Measurements from ENCODE around the gene CFDP1. TPM values are rescaled to one million over a fixed set of nuclear protein-coding genes. Genes with fewer than 3 reads are reported as not detected.

The CFDP1 gene
- total and polyA plus RNA-seq, 2 of the 13 experiments (the other 11 are each of a cell fraction or from before 2014, with no cell fraction given): 78.6 to 153 TPM

DNA sequence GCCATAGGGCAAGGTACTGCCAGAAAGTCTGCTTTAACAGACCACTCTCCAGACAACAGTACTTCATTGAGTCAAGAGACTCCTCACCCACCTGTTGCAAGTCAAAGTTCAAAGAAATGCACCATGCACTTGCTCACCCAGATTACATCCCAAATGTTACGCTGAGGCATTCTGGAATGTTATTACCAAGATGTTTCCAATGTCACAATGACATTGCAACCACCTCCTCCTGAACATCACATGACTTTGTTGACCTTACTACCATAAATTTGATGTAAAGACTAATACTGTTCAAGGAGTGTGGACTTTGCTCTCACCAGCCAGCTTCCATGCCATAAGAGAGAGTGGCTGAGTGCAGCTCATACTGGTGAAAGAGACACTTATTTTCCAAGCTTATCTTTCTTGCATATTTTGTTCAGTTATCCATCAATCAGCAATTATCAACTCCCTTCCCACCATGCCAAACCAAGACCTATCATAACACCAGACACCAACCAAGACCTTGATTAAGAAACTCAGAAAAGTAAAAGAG, 123.3 kb downstream of the CFDP1 start (continued):
- TF ChIP-seq, protein P1, sequence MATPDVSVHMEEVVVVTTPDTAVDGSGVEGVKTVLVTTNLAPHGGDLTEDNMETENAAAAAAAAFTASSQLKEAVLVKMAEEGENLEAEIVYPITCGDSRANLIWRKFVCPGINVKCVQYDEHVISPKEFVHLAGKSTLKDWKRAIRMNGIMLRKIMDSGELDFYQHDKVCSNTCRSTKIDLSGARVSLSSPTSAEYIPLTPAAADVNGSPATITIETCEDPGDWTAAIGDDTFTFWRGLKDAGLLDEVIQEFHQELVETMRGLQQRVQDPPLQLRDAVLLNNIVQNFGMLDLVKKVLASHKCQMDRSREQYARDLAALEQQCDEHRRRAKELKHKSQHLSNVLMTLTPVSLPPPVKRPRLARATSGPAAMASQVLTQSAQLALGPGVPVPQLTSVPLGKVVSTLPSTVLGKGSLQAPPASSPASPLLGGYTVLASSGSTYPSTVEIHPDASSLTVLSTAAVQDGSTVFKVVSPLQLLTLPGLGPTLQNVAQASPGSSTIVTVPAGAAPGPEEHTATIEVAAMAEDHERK (CRISPR knock-in tag; IDR thresholded peaks at IDR 0.05; ENCODE audit: low read depth): no peak
- no peak for TF ChIP-seq ZSCAN22 (CRISPR knock-in tag; IDR thresholded peaks at IDR 0.05)
- no peak for TF ChIP-seq ZFP36L2 (CRISPR knock-in tag; IDR thresholded peaks at IDR 0.05)
- no peak for TF ChIP-seq ZNF577 (CRISPR knock-in tag; IDR thresholded peaks at IDR 0.05; ENCODE audit: borderline replicate concordance, low read depth)
- TF ChIP-seq NR1H2 (CRISPR knock-in tag; IDR thresholded peaks at IDR 0.05; ENCODE audit: borderline replicate concordance, low read depth): no peak
- no peak for TF ChIP-seq ZNF550 (CRISPR knock-in tag; IDR thresholded peaks at IDR 0.05; ENCODE audit: borderline replicate concordance)
- no peak for TF ChIP-seq POLR2AphosphoS2 (IDR thresholded peaks at IDR 0.05; ENCODE audit: low read depth, low read length)
- TF ChIP-seq, protein P2, sequence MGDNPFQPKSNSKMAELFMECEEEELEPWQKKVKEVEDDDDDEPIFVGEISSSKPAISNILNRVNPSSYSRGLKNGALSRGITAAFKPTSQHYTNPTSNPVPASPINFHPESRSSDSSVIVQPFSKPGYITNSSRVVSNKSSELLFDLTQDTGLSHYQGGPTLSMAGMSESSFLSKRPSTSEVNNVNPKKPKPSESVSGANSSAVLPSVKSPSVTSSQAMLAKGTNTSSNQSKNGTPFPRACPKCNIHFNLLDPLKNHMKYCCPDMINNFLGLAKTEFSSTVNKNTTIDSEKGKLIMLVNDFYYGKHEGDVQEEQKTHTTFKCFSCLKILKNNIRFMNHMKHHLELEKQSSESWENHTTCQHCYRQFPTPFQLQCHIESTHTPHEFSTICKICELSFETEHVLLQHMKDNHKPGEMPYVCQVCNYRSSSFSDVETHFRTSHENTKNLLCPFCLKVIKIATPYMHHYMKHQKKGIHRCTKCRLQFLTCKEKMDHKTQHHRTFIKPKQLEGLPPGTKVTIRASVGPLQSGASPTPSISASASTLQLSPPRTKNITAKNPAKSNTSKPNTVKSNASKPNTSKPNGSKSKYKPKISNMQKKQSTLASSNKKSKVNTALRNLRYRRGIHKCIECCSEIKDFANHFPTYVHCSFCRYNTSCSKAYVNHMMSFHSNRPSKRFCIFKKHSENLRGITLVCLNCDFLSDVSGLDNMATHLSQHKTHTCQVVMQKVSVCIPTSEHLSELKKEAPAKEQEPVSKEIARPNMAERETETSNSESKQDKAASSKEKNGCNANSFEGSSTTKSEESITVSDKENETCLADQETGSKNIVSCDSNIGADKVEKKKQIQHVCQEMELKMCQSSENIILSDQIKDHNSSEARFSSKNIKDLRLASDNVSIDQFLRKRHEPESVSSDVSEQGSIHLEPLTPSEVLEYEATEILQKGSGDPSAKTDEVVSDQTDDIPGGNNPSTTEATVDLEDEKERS (CRISPR knock-in tag; IDR thresholded peaks at IDR 0.05): no peak
- TF ChIP-seq FIP1L1 (IDR thresholded peaks at IDR 0.05; ENCODE audit: borderline replicate concordance, insufficient read depth, low read depth, low read length): no peak
- TF ChIP-seq ZNF7 (CRISPR knock-in tag; IDR thresholded peaks at IDR 0.05): no peak
- peak; percentile 86 for TF ChIP-seq ZNF331 (CRISPR knock-in tag; IDR thresholded peaks at IDR 0.05)
- TF ChIP-seq, protein P3, sequence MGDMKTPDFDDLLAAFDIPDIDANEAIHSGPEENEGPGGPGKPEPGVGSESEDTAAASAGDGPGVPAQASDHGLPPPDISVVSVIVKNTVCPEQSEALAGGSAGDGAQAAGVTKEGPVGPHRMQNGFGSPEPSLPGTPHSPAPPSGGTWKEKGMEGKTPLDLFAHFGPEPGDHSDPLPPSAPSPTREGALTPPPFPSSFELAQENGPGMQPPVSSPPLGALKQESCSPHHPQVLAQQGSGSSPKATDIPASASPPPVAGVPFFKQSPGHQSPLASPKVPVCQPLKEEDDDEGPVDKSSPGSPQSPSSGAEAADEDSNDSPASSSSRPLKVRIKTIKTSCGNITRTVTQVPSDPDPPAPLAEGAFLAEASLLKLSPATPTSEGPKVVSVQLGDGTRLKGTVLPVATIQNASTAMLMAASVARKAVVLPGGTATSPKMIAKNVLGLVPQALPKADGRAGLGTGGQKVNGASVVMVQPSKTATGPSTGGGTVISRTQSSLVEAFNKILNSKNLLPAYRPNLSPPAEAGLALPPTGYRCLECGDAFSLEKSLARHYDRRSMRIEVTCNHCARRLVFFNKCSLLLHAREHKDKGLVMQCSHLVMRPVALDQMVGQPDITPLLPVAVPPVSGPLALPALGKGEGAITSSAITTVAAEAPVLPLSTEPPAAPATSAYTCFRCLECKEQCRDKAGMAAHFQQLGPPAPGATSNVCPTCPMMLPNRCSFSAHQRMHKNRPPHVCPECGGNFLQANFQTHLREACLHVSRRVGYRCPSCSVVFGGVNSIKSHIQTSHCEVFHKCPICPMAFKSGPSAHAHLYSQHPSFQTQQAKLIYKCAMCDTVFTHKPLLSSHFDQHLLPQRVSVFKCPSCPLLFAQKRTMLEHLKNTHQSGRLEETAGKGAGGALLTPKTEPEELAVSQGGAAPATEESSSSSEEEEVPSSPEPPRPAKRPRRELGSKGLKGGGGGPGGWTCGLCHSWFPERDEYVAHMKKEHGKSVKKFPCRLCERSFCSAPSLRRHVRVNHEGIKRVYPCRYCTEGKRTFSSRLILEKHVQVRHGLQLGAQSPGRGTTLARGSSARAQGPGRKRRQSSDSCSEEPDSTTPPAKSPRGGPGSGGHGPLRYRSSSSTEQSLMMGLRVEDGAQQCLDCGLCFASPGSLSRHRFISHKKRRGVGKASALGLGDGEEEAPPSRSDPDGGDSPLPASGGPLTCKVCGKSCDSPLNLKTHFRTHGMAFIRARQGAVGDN (CRISPR knock-in tag; IDR thresholded peaks at IDR 0.05): no peak
- no peak for TF ChIP-seq MAFG (CRISPR knock-in tag; IDR thresholded peaks at IDR 0.05)
- peak; percentile 50; the same call in 1 of the 2 replicates for TF ChIP-seq DMAP1 (CRISPR knock-in tag; IDR thresholded peaks at IDR 0.05)
- TF ChIP-seq SOX5 (CRISPR knock-in tag; IDR thresholded peaks at IDR 0.05; ENCODE audit: borderline replicate concordance): peak; percentile 93
- TF ChIP-seq, protein P4, sequence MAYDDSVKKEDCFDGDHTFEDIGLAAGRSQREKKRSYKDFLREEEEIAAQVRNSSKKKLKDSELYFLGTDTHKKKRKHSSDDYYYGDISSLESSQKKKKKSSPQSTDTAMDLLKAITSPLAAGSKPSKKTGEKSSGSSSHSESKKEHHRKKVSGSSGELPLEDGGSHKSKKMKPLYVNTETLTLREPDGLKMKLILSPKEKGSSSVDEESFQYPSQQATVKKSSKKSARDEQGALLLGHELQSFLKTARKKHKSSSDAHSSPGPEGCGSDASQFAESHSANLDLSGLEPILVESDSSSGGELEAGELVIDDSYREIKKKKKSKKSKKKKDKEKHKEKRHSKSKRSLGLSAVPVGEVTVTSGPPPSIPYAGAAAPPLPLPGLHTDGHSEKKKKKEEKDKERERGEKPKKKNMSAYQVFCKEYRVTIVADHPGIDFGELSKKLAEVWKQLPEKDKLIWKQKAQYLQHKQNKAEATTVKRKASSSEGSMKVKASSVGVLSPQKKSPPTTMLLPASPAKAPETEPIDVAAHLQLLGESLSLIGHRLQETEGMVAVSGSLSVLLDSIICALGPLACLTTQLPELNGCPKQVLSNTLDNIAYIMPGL (CRISPR knock-in tag; IDR thresholded peaks at IDR 0.05; ENCODE audit: borderline replicate concordance in 1 of 2, low read depth in 1 of 2): 0 out of 4 replicates have a peak, but pooled peaks of 1 of the 2 experiments have one; percentile 21
- TF ChIP-seq, protein P5, sequence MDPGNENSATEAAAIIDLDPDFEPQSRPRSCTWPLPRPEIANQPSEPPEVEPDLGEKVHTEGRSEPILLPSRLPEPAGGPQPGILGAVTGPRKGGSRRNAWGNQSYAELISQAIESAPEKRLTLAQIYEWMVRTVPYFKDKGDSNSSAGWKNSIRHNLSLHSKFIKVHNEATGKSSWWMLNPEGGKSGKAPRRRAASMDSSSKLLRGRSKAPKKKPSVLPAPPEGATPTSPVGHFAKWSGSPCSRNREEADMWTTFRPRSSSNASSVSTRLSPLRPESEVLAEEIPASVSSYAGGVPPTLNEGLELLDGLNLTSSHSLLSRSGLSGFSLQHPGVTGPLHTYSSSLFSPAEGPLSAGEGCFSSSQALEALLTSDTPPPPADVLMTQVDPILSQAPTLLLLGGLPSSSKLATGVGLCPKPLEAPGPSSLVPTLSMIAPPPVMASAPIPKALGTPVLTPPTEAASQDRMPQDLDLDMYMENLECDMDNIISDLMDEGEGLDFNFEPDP (CRISPR knock-in tag; conservative IDR thresholded peaks at IDR 0.05): no peak

Data from HepG2 (cell line).